Activated CD4-positive, alpha-beta memory T cell treated with anti-CD3 and anti-CD28 coated beads for 36 hours (primary cell): ENCODE results near the gene OR2T29. TPM values are rescaled to one million over a fixed set of nuclear protein-coding genes. Genes with fewer than 3 reads are reported as not detected.

Experiments
- total RNA-seq, 2 experiments: library from RNA; stranded (reverse); gene quantifications; one replicate each; pipeline ENCODE4 v1.2.3, GENCODE V29; 2021

OR2T29 gene
- total RNA-seq, 2 experiments from 2014 or later: not detected

Other genes with a start within 250 kb of the OR2T29 start
- not detected for gene OR2M7, start 238.2 kb downstream of the OR2T29 start, total RNA-seq
- not detected for gene OR14C36, start 214.0 kb downstream of the OR2T29 start, total RNA-seq
- gene OR2T4, start 201.1 kb downstream of the OR2T29 start, total RNA-seq: not detected
- gene OR2T6, start 187.0 kb downstream of the OR2T29 start, total RNA-seq: not detected
- gene OR2T1, start 159.7 kb downstream of the OR2T29 start, total RNA-seq: not detected
- not detected for gene OR2T2, start 117.1 kb downstream of the OR2T29 start, total RNA-seq
- not detected for gene OR2T3, start 89.4 kb downstream of the OR2T29 start, total RNA-seq
- gene OR2T5, start 74.2 kb downstream of the OR2T29 start, total RNA-seq: not detected
- gene OR2G6, start 54.7 kb downstream of the OR2T29 start, total RNA-seq: not detected
- gene OR2T34, start 12.0 kb upstream of the OR2T29 start, total RNA-seq: not detected
- gene OR2T10, start 34.9 kb upstream of the OR2T29 start, total RNA-seq: not detected
- gene OR2T11, start 72.3 kb upstream of the OR2T29 start, total RNA-seq: not detected
- not detected for gene OR2T35, start 82.5 kb upstream of the OR2T29 start, total RNA-seq
- gene OR2T27, start 92.8 kb upstream of the OR2T29 start, total RNA-seq: not detected
- gene OR14I1, start 140.0 kb upstream of the OR2T29 start, total RNA-seq: not detected
- not detected for gene LYPD8, start 193.0 kb upstream of the OR2T29 start, total RNA-seq